Measurements from ENCODE around the gene PRKN. TPM values are rescaled to one million over a fixed set of nuclear protein-coding genes. Genes with fewer than 3 reads are reported as not detected.

Gene PRKN
- total and polyA plus RNA-seq, 9 donors = 3.0 to 15.0 (median 9.2) TPM

DNA sequence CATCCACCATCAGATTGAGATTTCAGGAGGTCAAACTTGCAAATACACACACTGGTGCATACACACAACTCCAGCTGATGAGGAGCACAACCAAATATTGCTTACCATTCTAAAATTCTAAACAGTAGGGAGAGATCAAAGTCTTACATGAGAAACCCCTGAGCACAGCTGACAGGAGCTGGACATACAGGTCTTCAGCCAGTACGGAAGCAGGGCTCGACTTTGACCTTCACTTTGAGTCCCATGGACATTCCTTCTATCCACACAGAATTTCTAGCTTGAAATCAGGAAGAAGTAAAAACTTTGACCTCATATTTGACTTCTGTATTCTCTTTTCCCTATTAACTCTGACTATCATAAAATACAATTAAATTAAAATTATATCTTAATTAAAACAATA, 90.2 kb downstream of the PRKN start:
- H3K27ac ChIP-seq = no peak overlapping the region
- H3K9me3 ChIP-seq = no peaks in the 10 kb centered on the region
- TF ChIP-seq EP300 (IDR thresholded peaks at IDR 0.05) (no peak), POLR2A (IDR thresholded peaks at IDR 0.05) (no peak)
- TF ChIP-seq, protein P1, sequence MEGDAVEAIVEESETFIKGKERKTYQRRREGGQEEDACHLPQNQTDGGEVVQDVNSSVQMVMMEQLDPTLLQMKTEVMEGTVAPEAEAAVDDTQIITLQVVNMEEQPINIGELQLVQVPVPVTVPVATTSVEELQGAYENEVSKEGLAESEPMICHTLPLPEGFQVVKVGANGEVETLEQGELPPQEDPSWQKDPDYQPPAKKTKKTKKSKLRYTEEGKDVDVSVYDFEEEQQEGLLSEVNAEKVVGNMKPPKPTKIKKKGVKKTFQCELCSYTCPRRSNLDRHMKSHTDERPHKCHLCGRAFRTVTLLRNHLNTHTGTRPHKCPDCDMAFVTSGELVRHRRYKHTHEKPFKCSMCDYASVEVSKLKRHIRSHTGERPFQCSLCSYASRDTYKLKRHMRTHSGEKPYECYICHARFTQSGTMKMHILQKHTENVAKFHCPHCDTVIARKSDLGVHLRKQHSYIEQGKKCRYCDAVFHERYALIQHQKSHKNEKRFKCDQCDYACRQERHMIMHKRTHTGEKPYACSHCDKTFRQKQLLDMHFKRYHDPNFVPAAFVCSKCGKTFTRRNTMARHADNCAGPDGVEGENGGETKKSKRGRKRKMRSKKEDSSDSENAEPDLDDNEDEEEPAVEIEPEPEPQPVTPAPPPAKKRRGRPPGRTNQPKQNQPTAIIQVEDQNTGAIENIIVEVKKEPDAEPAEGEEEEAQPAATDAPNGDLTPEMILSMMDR (IDR thresholded peaks at IDR 0.05) = no peak
- H3K36me3 ChIP-seq = no peaks in the 10 kb centered on the region
- no peaks in the 10 kb centered on the region for H3K27me3 ChIP-seq
- DNase-seq = no peak
- peaks cover 2% of the 10 kb centered on the region for H3K4me1 ChIP-seq (ENCODE audit: insufficient read depth)
- intact Hi-C loops (cut with DNase I) = no loop called here
- no peak overlapping the region for H3K4me3 ChIP-seq
- WGBS, 3 donors = 66 to 87% (median 87%) methylated on average over 2 of the region's 2 CpGs

DNA sequence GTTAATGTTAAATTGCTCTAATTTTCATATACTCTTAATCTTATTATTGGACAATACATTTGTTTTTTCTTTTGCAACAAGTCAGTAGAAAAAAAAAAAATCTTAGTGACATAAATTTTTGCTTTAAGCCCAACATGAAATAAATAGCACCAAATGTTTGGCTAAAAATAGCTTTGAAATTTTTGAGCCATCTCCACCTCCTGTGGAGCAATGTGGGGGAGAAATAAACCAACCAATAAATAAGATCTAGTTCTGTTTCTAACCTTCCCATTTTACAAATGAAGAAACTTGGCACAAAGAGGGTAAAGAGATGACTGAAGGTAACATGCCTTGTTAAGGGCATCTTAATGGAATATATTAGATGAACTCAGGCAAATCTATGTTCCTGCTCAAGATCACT, 91.4 kb downstream of the PRKN start:
- intact Hi-C loops (cut with DNase I) = no loop called here
- DNase-seq = no peak
- H3K27me3 ChIP-seq = no peaks in the 10 kb centered on the region
- no peaks in the 10 kb centered on the region for H3K36me3 ChIP-seq
- no peak overlapping the region for H3K27ac ChIP-seq
- no peak overlapping the region for H3K4me3 ChIP-seq
- peaks cover 2% of the 10 kb centered on the region for H3K4me1 ChIP-seq (ENCODE audit: insufficient read depth)
- TF ChIP-seq, protein P1 (IDR thresholded peaks at IDR 0.05) = no peak
- TF ChIP-seq EP300 (IDR thresholded peaks at IDR 0.05) (no peak), POLR2A (IDR thresholded peaks at IDR 0.05) (no peak)
- no peaks in the 10 kb centered on the region for H3K9me3 ChIP-seq

DNA sequence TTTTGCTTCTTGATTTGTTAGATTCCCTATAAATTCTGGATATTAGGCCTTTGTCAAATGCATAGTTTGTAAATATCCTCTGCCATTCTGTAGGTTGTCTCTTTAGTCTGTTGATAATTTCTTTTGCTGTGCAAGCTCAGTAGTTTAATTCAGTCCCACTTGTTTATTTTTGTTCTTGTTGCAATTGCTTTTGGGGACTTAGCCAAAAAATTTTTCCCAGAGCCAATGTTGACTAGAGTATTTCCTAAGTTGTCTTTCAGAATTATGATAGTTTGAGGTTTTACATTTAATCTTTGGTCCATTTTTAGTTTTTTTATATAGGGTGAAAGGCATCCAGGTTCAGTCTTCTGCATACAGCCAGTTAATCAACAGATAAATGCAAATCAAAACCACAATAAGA, 96.0 kb downstream of the PRKN start:
- no peak for TF ChIP-seq POLR2A (IDR thresholded peaks at IDR 0.05)
- TF ChIP-seq EP300 (IDR thresholded peaks at IDR 0.05) = no peak
- TF ChIP-seq, protein P1 (IDR thresholded peaks at IDR 0.05) = no peak
- Histone ChIP-seq H3K4me3 (no peak overlapping the region), H3K27me3 (no peaks in the 10 kb centered on the region), H3K9me3 (no peaks in the 10 kb centered on the region), H3K4me1 (ENCODE audit: insufficient read depth) (peaks cover 2% of the 10 kb centered on the region), H3K36me3 (no peaks in the 10 kb centered on the region), H3K27ac (no peak overlapping the region)
- intact Hi-C loops (cut with DNase I) = no loop called here
- DNase-seq = no peak

DNA sequence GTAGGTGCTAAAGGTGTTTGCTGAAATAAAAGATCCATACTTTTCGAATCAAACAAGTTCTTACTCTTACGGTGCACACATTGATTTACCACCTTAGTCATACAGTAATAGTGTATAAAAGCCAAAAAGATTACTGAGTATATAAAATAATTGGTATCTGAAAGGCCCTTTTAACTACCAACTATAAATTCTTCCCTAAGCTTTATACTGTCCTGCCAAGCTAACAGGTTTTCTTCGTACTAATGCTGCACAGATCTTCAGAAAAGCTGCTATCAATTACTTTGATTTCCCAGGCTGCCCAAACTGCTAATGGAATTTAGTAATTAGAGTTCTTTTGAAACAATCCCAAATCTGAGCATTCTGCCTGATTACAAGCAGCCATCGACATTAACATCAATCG, 97.5 kb downstream of the PRKN start:
- Histone ChIP-seq H3K27ac (no peak overlapping the region), H3K36me3 (no peaks in the 10 kb centered on the region), H3K27me3 (no peaks in the 10 kb centered on the region), H3K4me3 (no peak overlapping the region), H3K9me3 (no peaks in the 10 kb centered on the region), H3K4me1 (ENCODE audit: insufficient read depth) (peaks cover 2% of the 10 kb centered on the region)
- 83 to 87% (median 87%) methylated on average over 5 of the region's 5 CpGs for WGBS, 3 donors
- intact Hi-C loops (cut with DNase I) = no loop called here
- TF ChIP-seq, protein P1 (IDR thresholded peaks at IDR 0.05) = no peak
- no peak for DNase-seq

DNA sequence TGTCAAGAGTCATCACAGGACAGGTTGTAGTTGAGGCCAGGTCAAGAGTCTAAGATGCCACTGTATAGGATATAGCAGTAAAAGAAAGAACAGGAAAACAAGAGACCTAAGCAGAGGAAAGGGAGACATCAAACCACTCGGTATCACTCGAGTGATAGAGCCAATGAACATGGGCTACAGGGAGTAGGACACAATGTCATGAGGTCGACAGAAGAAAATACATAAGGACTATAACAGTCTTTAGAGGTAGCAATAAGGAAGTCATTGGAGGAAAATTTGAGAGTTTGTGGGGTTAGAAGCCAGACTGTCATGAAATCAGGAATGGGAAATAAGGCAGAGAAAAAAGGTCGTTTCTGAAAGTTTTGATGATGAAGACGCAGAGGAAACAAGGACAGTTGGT, 99.7 kb downstream of the PRKN start:
- intact Hi-C loops (cut with DNase I) = no loop called here
- Histone ChIP-seq H3K27ac (no peak overlapping the region), H3K4me3 (no peak overlapping the region), H3K4me1 (ENCODE audit: insufficient read depth) (peaks cover 2% of the 10 kb centered on the region), H3K9me3 (no peaks in the 10 kb centered on the region), H3K36me3 (no peaks in the 10 kb centered on the region), H3K27me3 (no peaks in the 10 kb centered on the region)
- 92 to 95% (median 94%) methylated on average over 5 of the region's 5 CpGs for WGBS, 3 donors
- DNase-seq = no peak
- no peak for TF ChIP-seq POLR2A (IDR thresholded peaks at IDR 0.05)
- TF ChIP-seq, protein P1 (IDR thresholded peaks at IDR 0.05) = no peak
- TF ChIP-seq EP300 (IDR thresholded peaks at IDR 0.05) = no peak
